ENCODE data around the gene OR13C8.
"Not testable (repeated sequence)": the region's sequence is repeated elsewhere in the genome, so short reads cannot be mapped to it uniquely, and the experiment has no call there.

Gene OR13C8

GRCh38 chr9:104568868-104569267, at the start of gene OR13C8:
OR13C8 (plus strand) TSS chr9:104569168; CDS start chr9:104569168, 0 bp downstream.
- ATAC-seq (no peak), DNase-seq (no peak)

GRCh38 chr9:104520241-104520640, 48.7 kb upstream of the OR13C8 start:
- not testable (repeated sequence) for ATAC-seq, DNase-seq

- ATAC-seq (no peak), DNase-seq (no peak)
Measured at GRCh38 chr9:104527109-104527508, 41.9 kb upstream of the OR13C8 start, which contains the start of gene OR13C4. OR13C4 (minus strand) TSS chr9:104527209; CDS start chr9:104527209, 0 bp downstream.

GRCh38 chr9:104536756-104537155, 32.2 kb upstream of the OR13C8 start, which contains the start of gene OR13C3:
OR13C3 (minus strand) TSS chr9:104536856; CDS start chr9:104536723, 133 bp downstream.
- no peak for ATAC-seq
- DNase-seq: no peak

GRCh38 chr9:104539275-104539674, 29.7 kb upstream of the OR13C8 start:
- DNase-seq (no peak), ATAC-seq (no peak)

- DNase-seq: no peak
- no peak for ATAC-seq
Measured at GRCh38 chr9:104544644-104545043, 24.3 kb upstream of the OR13C8 start.

- ATAC-seq (no peak), DNase-seq (no peak)
Measured at GRCh38 chr9:104553261-104553660, 15.7 kb upstream of the OR13C8 start.

GRCh38 chr9:104555521-104555920, 13.4 kb upstream of the OR13C8 start:
- ATAC-seq (no peak), DNase-seq (no peak)

- DNase-seq: no peak
- ATAC-seq: no peak
Measured at GRCh38 chr9:104556830-104557634, 11.9 kb upstream of the OR13C8 start.

- no peak for DNase-seq
- no peak for ATAC-seq
Measured at GRCh38 chr9:104564358-104564757, 4.6 kb upstream of the OR13C8 start.

GRCh38 chr9:104572612-104573011, 3.6 kb downstream of the OR13C8 start:
- ATAC-seq: no peak

GRCh38 chr9:104575456-104575855, 6.5 kb downstream of the OR13C8 start:
- DNase-seq: no peak

More at GRCh38 chr9:104572612-104573011, 3.6 kb downstream of the OR13C8 start:
- no peak for DNase-seq

GRCh38 chr9:104577263-104577662, 8.3 kb downstream of the OR13C8 start:
- no peak for DNase-seq
- no peak for ATAC-seq

More at GRCh38 chr9:104575456-104575855, 6.5 kb downstream of the OR13C8 start:
- ATAC-seq: no peak

GRCh38 chr9:104580562-104580961, 11.6 kb downstream of the OR13C8 start:
- DNase-seq (no peak), ATAC-seq (no peak)

GRCh38 chr9:104586496-104587180, 17.7 kb downstream of the OR13C8 start:
- ATAC-seq (no peak), DNase-seq (no peak)

GRCh38 chr9:104589626-104590025, 20.7 kb downstream of the OR13C8 start:
- ATAC-seq (no peak), DNase-seq (no peak)

GRCh38 chr9:104598749-104599148, 29.8 kb downstream of the OR13C8 start:
- ATAC-seq, DNase-seq: not testable (repeated sequence)

- not testable (repeated sequence) for ATAC-seq, DNase-seq
Measured at GRCh38 chr9:104599313-104599712, 30.3 kb downstream of the OR13C8 start, which contains the start of gene OR13C5. OR13C5 (minus strand) TSS chr9:104599413; CDS start chr9:104599413, 0 bp downstream.

- ATAC-seq (no peak), DNase-seq (no peak)
Measured at GRCh38 chr9:104604801-104605200, 35.8 kb downstream of the OR13C8 start.

- not testable (repeated sequence) for DNase-seq, ATAC-seq
Measured at GRCh38 chr9:104605527-104605926, 36.6 kb downstream of the OR13C8 start, which contains the start of gene OR13C2. OR13C2 (minus strand) TSS chr9:104605627; CDS start chr9:104605627, 0 bp downstream.

GRCh38 chr9:104606152-104606551, 37.2 kb downstream of the OR13C8 start:
- ATAC-seq: no peak
- no peak for DNase-seq

GRCh38 chr9:104608336-104608735, 39.4 kb downstream of the OR13C8 start:
- DNase-seq (no peak), ATAC-seq (no peak)

GRCh38 chr9:104611213-104611612, 42.2 kb downstream of the OR13C8 start:
- no peak for ATAC-seq
- DNase-seq: no peak
